Right atrium auricular region (tissue), 2 donors: ENCODE results near the gene CELSR2. TPM values are rescaled to one million over a fixed set of nuclear protein-coding genes. Genes with fewer than 3 reads are reported as not detected.

Experiments
- DNase-seq: peaks from one replicate; pipeline ENCODE4 v3.0.0-alpha.2; 2019; ENCODE audit warnings: low spot score
- H3K27ac ChIP-seq, 2 donors: fragments of 200-600 bp; sonication (generic); 1 replicate in 1 of 2; 2 replicates in 1 of 2; pipeline ENCODE4 v1.5.1; 2016 to 2019
- H3K27me3 ChIP-seq, 2 donors: fragments of 200-600 bp; sonication (generic); one replicate each; pipeline versions ENCODE4 v1.5.1 to v1.6.0; 2017 to 2019
- H3K36me3 ChIP-seq: fragments of 200-600 bp; sonication (generic); one replicate; pipeline ENCODE4 v1.5.1; 2016
- H3K4me1 ChIP-seq, 2 donors: fragments of 200-600 bp; sonication (generic); one replicate each; pipeline versions ENCODE4 v1.5.1 to v1.6.0; 2017 to 2019
- H3K4me3 ChIP-seq, 2 donors: fragments of 200-600 bp; sonication (generic); 1 replicate in 1 of 2; 2 replicates in 1 of 2; pipeline ENCODE4 v1.5.1; 2017 to 2019; ENCODE audit warnings: mild to moderate bottlenecking in 1 of 2, moderate library complexity in 1 of 2
- H3K9me3 ChIP-seq, 2 donors: fragments of 200-600 bp; sonication (generic); one replicate each; pipeline ENCODE4 v1.5.1; 2019
- CTCF ChIP-seq, 2 donors: fragments of 200-600 bp; sonication (generic); IDR thresholded peaks; one replicate each; pipeline ENCODE4 v1.5.1; 2019; ENCODE audit warnings: antibody characterized with exemption in 2 of 2
- total RNA-seq, 2 donors: library from RNA; depleted of rRNA; stranded (reverse); fragments of >200 nt; gene quantifications; one replicate each; pipeline ENCODE4 v1.1.0, GENCODE V29; 2016

CELSR2 gene
- 10 to 100 TPM; 20.2 to 23.7 TPM for total RNA-seq

- peaks cover 0 to 28% of the 10 kb centered on the region in 2 donors for H3K4me1 ChIP-seq
- no peaks in the 10 kb centered on the region for H3K36me3 ChIP-seq
- TF ChIP-seq CTCF (IDR thresholded peaks at IDR 0.05), result no peak
- peak within 1 kb of the TSS in 1 of 2 donors; percentile 18 for H3K27ac ChIP-seq
- H3K4me3 ChIP-seq, result peak within 1 kb of the TSS; percentile 66 to 70
- no peak for DNase-seq
- no peaks in the 10 kb centered on the region for H3K27me3 ChIP-seq
- H3K9me3 ChIP-seq, result no peaks in the 10 kb centered on the region
Measured at GRCh38 chr1:109248797-109249629, at the start of gene CELSR2. Gene CELSR2 (plus strand): TSS chr1:109249539. CDS start chr1:109250080, 541 bp downstream.

GRCh38 chr1:109199710-109200109 lies 49.6 kb upstream of the CELSR2 start:
- Histone ChIP-seq H3K9me3 (no peaks in the 10 kb centered on the region), H3K27ac (no peak overlapping the region), H3K36me3 (no peaks in the 10 kb centered on the region), H3K27me3 (no peaks in the 10 kb centered on the region), H3K4me1 (peaks cover 0 to 14% of the 10 kb centered on the region in 2 donors), H3K4me3 (no peak overlapping the region)
- TF ChIP-seq CTCF (IDR thresholded peaks at IDR 0.05), result no peak
- DNase-seq, result no peak

- Histone ChIP-seq H3K4me1 (peaks cover 0 to 14% of the 10 kb centered on the region in 2 donors), H3K36me3 (no peaks in the 10 kb centered on the region), H3K9me3 (no peaks in the 10 kb centered on the region), H3K27ac (no peak overlapping the region), H3K27me3 (no peaks in the 10 kb centered on the region), H3K4me3 (no peak overlapping the region)
- peak; percentile 23 for DNase-seq
- peak in 1 of 2 donors; percentile 62 for TF ChIP-seq CTCF (IDR thresholded peaks at IDR 0.05)
Measured at GRCh38 chr1:109201123-109201703, 48.1 kb upstream of the CELSR2 start.

GRCh38 chr1:109204484-109204883 lies 44.9 kb upstream of the CELSR2 start:
- H3K4me1 ChIP-seq, result peaks cover 0 to 16% of the 10 kb centered on the region in 2 donors
- no peak overlapping the region for H3K27ac ChIP-seq
- no peak overlapping the region for H3K4me3 ChIP-seq
- no peaks in the 10 kb centered on the region for H3K9me3 ChIP-seq
- no peak for TF ChIP-seq CTCF (IDR thresholded peaks at IDR 0.05)
- H3K36me3 ChIP-seq, result no peaks in the 10 kb centered on the region
- no peaks in the 10 kb centered on the region for H3K27me3 ChIP-seq
- no peak for DNase-seq

- no peaks in the 10 kb centered on the region for H3K36me3 ChIP-seq
- H3K4me1 ChIP-seq, result peaks cover 0 to 19% of the 10 kb centered on the region in 2 donors
- DNase-seq, result no peak
- no peak overlapping the region for H3K4me3 ChIP-seq
- peak overlapping the region in 1 of 2 donors; percentile 83 for H3K27ac ChIP-seq
- no peaks in the 10 kb centered on the region for H3K27me3 ChIP-seq
- no peak for TF ChIP-seq CTCF (IDR thresholded peaks at IDR 0.05)
- no peaks in the 10 kb centered on the region for H3K9me3 ChIP-seq
Measured at GRCh38 chr1:109206339-109206738, 43.0 kb upstream of the CELSR2 start.
